ENCODE results near the gene ZSCAN22.

The ZSCAN22 gene

GRCh38 chr19:58379246-58379645 is 52.5 kb downstream of the ZSCAN22 start:
- DNase-seq: no peak

- no peak for DNase-seq
These were observed 53.4 kb downstream of the ZSCAN22 start for GRCh38 chr19:58380037-58380661.

- DNase-seq: peak; percentile 100
These were observed 54.1 kb downstream of the ZSCAN22 start, which contains the start of gene ZNF837 for GRCh38 chr19:58380662-58381459. TSS of gene ZNF837 (minus strand) at chr19:58381030. CDS start at chr19:58369332, 11,698 bp downstream.

GRCh38 chr19:58381460-58382212 is 54.8 kb downstream of the ZSCAN22 start:
- no peak for DNase-seq

GRCh38 chr19:58382997-58383603 is 56.3 kb downstream of the ZSCAN22 start:
- DNase-seq: no peak

- DNase-seq: no peak
These were observed 58.6 kb downstream of the ZSCAN22 start for GRCh38 chr19:58385313-58385890.

- DNase-seq: no peak
These were observed 59.2 kb downstream of the ZSCAN22 start for GRCh38 chr19:58385891-58386575.

- peak; percentile 98 for DNase-seq
These were observed 60.0 kb downstream of the ZSCAN22 start, which contains the start of gene RPS5 for GRCh38 chr19:58386576-58387337. TSS of gene RPS5 (plus strand) at chr19:58387269. CDS start at chr19:58388138, 869 bp downstream.

GRCh38 chr19:58387338-58388174 is 60.8 kb downstream of the ZSCAN22 start:
- no peak for DNase-seq

- no peak for DNase-seq
These were observed 61.4 kb downstream of the ZSCAN22 start for GRCh38 chr19:58388175-58388526.

Measured in CD4-positive, alpha-beta T cell treated with Interleukin-21 for 1 hour (primary cell).